Activated CD4-positive, alpha-beta T cell treated with anti-CD3 and anti-CD28 coated beads, Interleukin-2, amount 10 ng/mL, durations not matched to agents 7 days and 5 days (primary cell): ENCODE measurements around the gene PROM1. TPM values are rescaled to one million over a fixed set of nuclear protein-coding genes. Genes with fewer than 3 reads are reported as not detected.

Source experiments
- CTCF ChIA-PET: fragments of 350-600 bp; sonication (Branson Sonifier 250); formaldehyde crosslinking; loops from one replicate; lab custom pipeline; 2021; ENCODE audit warnings: antibody characterized with exemption; lab: Charles Lee
- POLR2A ChIA-PET: fragments of 350-600 bp; sonication (Branson Sonifier 250); formaldehyde crosslinking; loops from one replicate; lab custom pipeline; 2021; ENCODE audit warnings: antibody characterized with exemption; lab: Charles Lee
- DNase-seq: peaks from one replicate; pipeline ENCODE4 v3.0.0-alpha.2; 2020
- H3K27ac Mint-ChIP-seq: one replicate; pipeline ENCODE4 v1.8.0; 2021; ENCODE audit warnings: mild to moderate bottlenecking, moderate library complexity, mixed read lengths
- H3K27me3 Mint-ChIP-seq: one replicate; pipeline ENCODE4 v1.8.0; 2021; ENCODE audit warnings: mixed read lengths
- H3K36me3 Mint-ChIP-seq: one replicate; pipeline ENCODE4 v1.8.0; 2021; ENCODE audit warnings: low read depth, mixed read lengths
- H3K4me1 Mint-ChIP-seq: one replicate; pipeline ENCODE4 v1.8.0; 2021; ENCODE audit warnings: mixed read lengths
- H3K4me3 Mint-ChIP-seq: one replicate; pipeline ENCODE4 v1.8.0; 2021; ENCODE audit warnings: mild to moderate bottlenecking, moderate library complexity, mixed read lengths
- H3K9me3 Mint-ChIP-seq: one replicate; pipeline ENCODE4 v1.8.0; 2021; ENCODE audit warnings: mixed read lengths
- total RNA-seq, 2 experiments: library from RNA; stranded (reverse); gene quantifications; one replicate each; pipeline ENCODE4 v1.2.3, GENCODE V29; 2021

The PROM1 gene
- total RNA-seq, 2 experiments from 2014 or later = not detected

- Mint-ChIP-seq H3K27me3 (peaks cover 64% of the 10 kb centered on the region), H3K4me3 (no peak overlapping the region), H3K27ac (no peak overlapping the region), H3K36me3 (no peaks in the 10 kb centered on the region), H3K9me3 (no peaks in the 10 kb centered on the region), H3K4me1 (no peaks in the 10 kb centered on the region)
- DNase-seq = no peak
- POLR2A ChIA-PET = no interaction called here
- CTCF ChIA-PET = no interaction called here
Observed at GRCh38 chr4:16092682-16093319, 9.0 kb upstream of the PROM1 start.

GRCh38 chr4:16090096-16090705, 6.4 kb upstream of the PROM1 start:
- H3K9me3 Mint-ChIP-seq = no peaks in the 10 kb centered on the region
- no peak overlapping the region for H3K27ac Mint-ChIP-seq
- H3K4me3 Mint-ChIP-seq = no peak overlapping the region
- POLR2A ChIA-PET = no interaction called here
- no peaks in the 10 kb centered on the region for H3K4me1 Mint-ChIP-seq
- no peaks in the 10 kb centered on the region for H3K36me3 Mint-ChIP-seq
- peaks cover 69% of the 10 kb centered on the region for H3K27me3 Mint-ChIP-seq
- no peak for DNase-seq
- CTCF ChIA-PET = no interaction called here

GRCh38 chr4:16089156-16089555, 5.3 kb upstream of the PROM1 start:
- ChIA-PET CTCF (interaction anchor here (1.6 kb wide), 1 partner anchor 21 kb away, joined by 4 read pairs; no protein-coding TSS in a partner anchor), POLR2A (no interaction called here)
- Mint-ChIP-seq H3K36me3 (peaks cover 2% of the 10 kb centered on the region), H3K27ac (no peak overlapping the region), H3K4me3 (no peak overlapping the region), H3K4me1 (peaks cover under 1% of the 10 kb centered on the region), H3K9me3 (peaks cover 4% of the 10 kb centered on the region), H3K27me3 (peaks cover 75% of the 10 kb centered on the region)
- no peak for DNase-seq

GRCh38 chr4:16088601-16089000, 4.8 kb upstream of the PROM1 start:
- Mint-ChIP-seq H3K27ac (no peak overlapping the region), H3K27me3 (peaks cover 76% of the 10 kb centered on the region), H3K4me1 (peaks cover 4% of the 10 kb centered on the region), H3K9me3 (peaks cover 4% of the 10 kb centered on the region), H3K36me3 (peaks cover 5% of the 10 kb centered on the region), H3K4me3 (no peak overlapping the region)
- DNase-seq = no peak
- ChIA-PET POLR2A (no interaction called here), CTCF (interaction anchor here (0.6 to 1.6 kb wide), 3 partner anchors 21 to 1211 kb away, joined by 4 to 5 read pairs (median 4); no protein-coding TSS in a partner anchor)

- peaks cover 85% of the 10 kb centered on the region for H3K27me3 Mint-ChIP-seq
- H3K27ac Mint-ChIP-seq = no peak overlapping the region
- no peak for DNase-seq
- H3K4me3 Mint-ChIP-seq = no peak overlapping the region
- ChIA-PET POLR2A (no interaction called here), CTCF (interaction anchor here (1.0 kb wide), 1 partner anchor 196 kb away, joined by 3 read pairs; no protein-coding TSS in a partner anchor)
- H3K36me3 Mint-ChIP-seq = peaks cover 8% of the 10 kb centered on the region
- peaks cover 15% of the 10 kb centered on the region for H3K4me1 Mint-ChIP-seq
- peaks cover 4% of the 10 kb centered on the region for H3K9me3 Mint-ChIP-seq
Observed at GRCh38 chr4:16085822-16086221, 2.0 kb upstream of the PROM1 start.

- Mint-ChIP-seq H3K4me1 (peaks cover 15% of the 10 kb centered on the region), H3K27ac (peak overlapping the region; percentile 42), H3K27me3 (peaks cover 75% of the 10 kb centered on the region), H3K9me3 (peaks cover 4% of the 10 kb centered on the region), H3K36me3 (peaks cover 8% of the 10 kb centered on the region), H3K4me3 (peak overlapping the region; percentile 52)
- DNase-seq = no peak
- CTCF ChIA-PET = no interaction called here
- POLR2A ChIA-PET = no interaction called here
Observed at GRCh38 chr4:16082426-16083240, 1.2 kb downstream of the PROM1 start.

- Mint-ChIP-seq H3K9me3 (peaks cover 4% of the 10 kb centered on the region), H3K4me1 (peaks cover 15% of the 10 kb centered on the region), H3K4me3 (peak overlapping the region; percentile 52), H3K36me3 (peaks cover 8% of the 10 kb centered on the region), H3K27me3 (peaks cover 69% of the 10 kb centered on the region), H3K27ac (peak overlapping the region; percentile 42)
- CTCF ChIA-PET = no interaction called here
- POLR2A ChIA-PET = no interaction called here
- no peak for DNase-seq
Observed at GRCh38 chr4:16082041-16082425, 1.8 kb downstream of the PROM1 start.

- ChIA-PET CTCF (interaction anchor here (1.4 kb wide), 1 partner anchor 14 kb away, joined by 3 read pairs; no protein-coding TSS in a partner anchor), POLR2A (no interaction called here)
- Mint-ChIP-seq H3K4me3 (no peak overlapping the region), H3K9me3 (no peaks in the 10 kb centered on the region), H3K4me1 (peaks cover 13% of the 10 kb centered on the region), H3K36me3 (peaks cover 4% of the 10 kb centered on the region), H3K27me3 (peaks cover 49% of the 10 kb centered on the region), H3K27ac (no peak overlapping the region)
- no peak for DNase-seq
Observed at GRCh38 chr4:16079046-16079445, 4.8 kb downstream of the PROM1 start.

GRCh38 chr4:16078195-16078760, 5.5 kb downstream of the PROM1 start:
- peaks cover 2% of the 10 kb centered on the region for H3K36me3 Mint-ChIP-seq
- no peak for DNase-seq
- no peaks in the 10 kb centered on the region for H3K9me3 Mint-ChIP-seq
- peaks cover 53% of the 10 kb centered on the region for H3K27me3 Mint-ChIP-seq
- POLR2A ChIA-PET = no interaction called here
- peaks cover 11% of the 10 kb centered on the region for H3K4me1 Mint-ChIP-seq
- CTCF ChIA-PET = interaction anchor here (1.4 kb wide), 1 partner anchor 13 kb away, joined by 3 read pairs; no protein-coding TSS in a partner anchor
- no peak overlapping the region for H3K4me3 Mint-ChIP-seq
- no peak overlapping the region for H3K27ac Mint-ChIP-seq

GRCh38 chr4:16077786-16078185, 6.0 kb downstream of the PROM1 start:
- Mint-ChIP-seq H3K27ac (no peak overlapping the region), H3K9me3 (no peaks in the 10 kb centered on the region), H3K36me3 (peaks cover 2% of the 10 kb centered on the region), H3K4me3 (no peak overlapping the region), H3K27me3 (peaks cover 54% of the 10 kb centered on the region), H3K4me1 (peaks cover 7% of the 10 kb centered on the region)
- POLR2A ChIA-PET = no interaction called here
- CTCF ChIA-PET = no interaction called here
- no peak for DNase-seq

- Mint-ChIP-seq H3K36me3 (no peaks in the 10 kb centered on the region), H3K27ac (no peak overlapping the region), H3K4me1 (peaks cover 7% of the 10 kb centered on the region), H3K9me3 (no peaks in the 10 kb centered on the region), H3K27me3 (peaks cover 50% of the 10 kb centered on the region), H3K4me3 (no peak overlapping the region)
- ChIA-PET CTCF (no interaction called here), POLR2A (no interaction called here)
- DNase-seq = no peak
Observed at GRCh38 chr4:16075975-16076757, 7.7 kb downstream of the PROM1 start.

GRCh38 chr4:16075061-16075460, 8.8 kb downstream of the PROM1 start:
- Mint-ChIP-seq H3K4me3 (no peak overlapping the region), H3K9me3 (no peaks in the 10 kb centered on the region), H3K27me3 (peaks cover 48% of the 10 kb centered on the region), H3K27ac (no peak overlapping the region), H3K4me1 (peaks cover 7% of the 10 kb centered on the region), H3K36me3 (no peaks in the 10 kb centered on the region)
- CTCF ChIA-PET = no interaction called here
- DNase-seq = no peak
- POLR2A ChIA-PET = no interaction called here
